HL-60 (cell line): Measurements from ENCODE around the gene COL16A1.

Experiments
- DNase-seq, 2 experiments: peaks; one replicate each; pipeline ENCODE4 v3.0.0-alpha.2; 2010 to 2020; ENCODE audit warnings: low read depth in 1 of 2, low spot score in 1 of 2
- H3K27ac ChIP-seq: fragments of 250-450 bp; sonication (Bioruptor Pico); replicated peaks from 2 replicates; pipeline ENCODE4 v1.5.1; 2020; ENCODE audit warnings: mild to moderate bottlenecking, moderate library complexity
- H3K27me3 ChIP-seq: fragments of 250-450 bp; sonication (Bioruptor Pico); 2 replicates; pipeline ENCODE4 v1.5.1; 2021; ENCODE audit warnings: mild to moderate bottlenecking, moderate library complexity; ENCODE audit not compliant: insufficient read depth, poor library complexity, severe bottlenecking
- H3K4me3 ChIP-seq: replicated peaks from 2 replicates; pipeline ENCODE4 v1.5.1; 2011; ENCODE audit warnings: mild to moderate bottlenecking, control low read depth, low read length; ENCODE audit not compliant: insufficient read depth
- GABPA ChIP-seq: IDR thresholded peaks from 2 replicates; pipeline ENCODE4 v1.6.1; 2012; ENCODE audit warnings: low read depth
- POLR2AphosphoS5 ChIP-seq: IDR thresholded peaks from 2 replicates; pipeline ENCODE4 v1.6.1; 2012; ENCODE audit warnings: low read depth
- REST ChIP-seq: IDR thresholded peaks from 2 replicates; pipeline ENCODE4 v1.6.1; 2012; ENCODE audit warnings: low read depth; ENCODE audit not compliant: insufficient replicate concordance
- SPI1 ChIP-seq: IDR thresholded peaks from 2 replicates; pipeline ENCODE4 v1.6.1; 2012; ENCODE audit warnings: low read depth, mild to moderate bottlenecking, borderline replicate concordance
- TF ChIP-seq, protein P1 (sequence below): IDR thresholded peaks from one replicate; pipeline ENCODE4 v1.5.1; 2011; ENCODE audit warnings: low read length, control low read depth, inconsistent platforms; ENCODE audit not compliant: insufficient read depth

COL16A1 gene

GRCh38 chr1:31643976-31644559 lies 59.7 kb downstream of the COL16A1 start:
- Histone ChIP-seq H3K4me3 (peak overlapping the region; percentile 85), H3K27me3 (no peaks in the 10 kb centered on the region), H3K27ac (peak overlapping the region; percentile 98)
- TF ChIP-seq REST (no peak), POLR2AphosphoS5 (no peak), GABPA (no peak), SPI1 (no peak)
- TF ChIP-seq, protein P1, sequence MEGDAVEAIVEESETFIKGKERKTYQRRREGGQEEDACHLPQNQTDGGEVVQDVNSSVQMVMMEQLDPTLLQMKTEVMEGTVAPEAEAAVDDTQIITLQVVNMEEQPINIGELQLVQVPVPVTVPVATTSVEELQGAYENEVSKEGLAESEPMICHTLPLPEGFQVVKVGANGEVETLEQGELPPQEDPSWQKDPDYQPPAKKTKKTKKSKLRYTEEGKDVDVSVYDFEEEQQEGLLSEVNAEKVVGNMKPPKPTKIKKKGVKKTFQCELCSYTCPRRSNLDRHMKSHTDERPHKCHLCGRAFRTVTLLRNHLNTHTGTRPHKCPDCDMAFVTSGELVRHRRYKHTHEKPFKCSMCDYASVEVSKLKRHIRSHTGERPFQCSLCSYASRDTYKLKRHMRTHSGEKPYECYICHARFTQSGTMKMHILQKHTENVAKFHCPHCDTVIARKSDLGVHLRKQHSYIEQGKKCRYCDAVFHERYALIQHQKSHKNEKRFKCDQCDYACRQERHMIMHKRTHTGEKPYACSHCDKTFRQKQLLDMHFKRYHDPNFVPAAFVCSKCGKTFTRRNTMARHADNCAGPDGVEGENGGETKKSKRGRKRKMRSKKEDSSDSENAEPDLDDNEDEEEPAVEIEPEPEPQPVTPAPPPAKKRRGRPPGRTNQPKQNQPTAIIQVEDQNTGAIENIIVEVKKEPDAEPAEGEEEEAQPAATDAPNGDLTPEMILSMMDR: no peak
- peak in 1 of 2 experiments; percentile 27 for DNase-seq

- Histone ChIP-seq H3K27ac (no peak overlapping the region), H3K27me3 (no peaks in the 10 kb centered on the region), H3K4me3 (no peak overlapping the region)
- TF ChIP-seq GABPA (no peak), SPI1 (no peak), REST (no peak), POLR2AphosphoS5 (no peak)
- TF ChIP-seq, protein P1: no peak
- DNase-seq: no peak
These were observed 60.9 kb downstream of the COL16A1 start for GRCh38 chr1:31642897-31643296.

DNA sequence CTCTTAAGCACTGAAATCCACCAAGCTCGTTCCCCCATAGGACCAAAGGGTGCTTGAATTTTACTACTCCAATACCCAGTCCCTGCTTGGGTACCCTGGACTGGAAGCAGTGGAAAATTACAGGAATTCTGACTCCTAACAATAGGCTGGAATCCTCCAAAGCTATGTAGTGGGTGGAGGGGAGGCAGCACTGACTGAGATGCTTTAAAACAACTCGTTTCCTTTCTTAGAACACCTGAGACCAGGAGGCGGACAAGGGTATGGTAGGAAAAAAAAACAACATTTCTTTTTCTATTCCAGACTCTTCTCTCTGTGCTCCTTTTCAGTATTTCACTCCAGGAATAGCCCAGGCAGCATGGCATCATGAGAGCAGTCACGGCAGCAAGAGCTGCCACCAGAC lies 61.5 kb downstream of the COL16A1 start:
- no peak for DNase-seq
- no peak for TF ChIP-seq GABPA
- no peak for TF ChIP-seq POLR2AphosphoS5
- TF ChIP-seq SPI1: no peak
- TF ChIP-seq REST: no peak
- TF ChIP-seq, protein P1: no peak
- H3K27ac ChIP-seq: no peak overlapping the region
- H3K4me3 ChIP-seq: no peak overlapping the region
- no peaks in the 10 kb centered on the region for H3K27me3 ChIP-seq
